ENCODE results near the gene PPP1R15A. TPM values are rescaled to one million over a fixed set of nuclear protein-coding genes. Genes with fewer than 3 reads are reported as not detected.
"Not testable (repeated sequence)": the region's sequence is repeated elsewhere in the genome, so short reads cannot be mapped to it uniquely, and the experiment has no call there.

The PPP1R15A gene
- total RNA-seq, 1 donor from 2014 or later = 52.1 TPM

GRCh38 chr19:48913114-48913889, 41.1 kb downstream of the PPP1R15A start:
- no peak for DNase-seq (ENCODE audit: extremely low spot score in 2 of 2)
- no peak overlapping the region for H3K27ac ChIP-seq
- H3K4me1 ChIP-seq = no peaks in the 10 kb centered on the region
- H3K9me3 ChIP-seq = no peaks in the 10 kb centered on the region
- intact Hi-C loops (cut with DNase I) = no loop called here
- peaks cover 0 to 85% of the 10 kb centered on the region in 2 donors for H3K36me3 ChIP-seq
- H3K4me3 ChIP-seq = no peak overlapping the region
- H3K27me3 ChIP-seq = no peaks in the 10 kb centered on the region
- TF ChIP-seq POLR2A (IDR thresholded peaks at IDR 0.05) (no peak), CTCF (IDR thresholded peaks at IDR 0.05) (no peak), POLR2AphosphoS5 (IDR thresholded peaks at IDR 0.05; ENCODE audit: insufficient read depth in 1 of 2, low read depth in 1 of 2) (no peak)

GRCh38 chr19:48914181-48914580, 42.0 kb downstream of the PPP1R15A start:
- TF ChIP-seq CTCF (IDR thresholded peaks at IDR 0.05) = no peak
- TF ChIP-seq POLR2A (IDR thresholded peaks at IDR 0.05) = no peak
- no peak for TF ChIP-seq POLR2AphosphoS5 (IDR thresholded peaks at IDR 0.05; ENCODE audit: insufficient read depth in 1 of 2, low read depth in 1 of 2)
- intact Hi-C loops (cut with DNase I) = no loop called here

GRCh38 chr19:48915757-48916156, 43.5 kb downstream of the PPP1R15A start:
- intact Hi-C loops (cut with DNase I) = no loop called here
- H3K4me3 ChIP-seq = no peak overlapping the region
- H3K36me3 ChIP-seq = peaks cover 0 to 89% of the 10 kb centered on the region in 2 donors
- H3K27ac ChIP-seq = no peak overlapping the region
- DNase-seq (ENCODE audit: extremely low spot score in 2 of 2) = no peak
- no peaks in the 10 kb centered on the region for H3K4me1 ChIP-seq
- H3K27me3 ChIP-seq = no peaks in the 10 kb centered on the region
- no peaks in the 10 kb centered on the region for H3K9me3 ChIP-seq
- TF ChIP-seq CTCF (IDR thresholded peaks at IDR 0.05) = no peak
- TF ChIP-seq POLR2AphosphoS5 (IDR thresholded peaks at IDR 0.05; ENCODE audit: insufficient read depth in 1 of 2, low read depth in 1 of 2) = no peak
- no peak for TF ChIP-seq POLR2A (IDR thresholded peaks at IDR 0.05)

More at GRCh38 chr19:48914181-48914580, 42.0 kb downstream of the PPP1R15A start:
- no peak for DNase-seq (ENCODE audit: extremely low spot score in 2 of 2)
- Histone ChIP-seq H3K9me3 (no peaks in the 10 kb centered on the region), H3K27me3 (no peaks in the 10 kb centered on the region), H3K4me1 (no peaks in the 10 kb centered on the region), H3K27ac (no peak overlapping the region), H3K36me3 (peaks cover 0 to 94% of the 10 kb centered on the region in 2 donors), H3K4me3 (no peak overlapping the region)

- no peak overlapping the region for H3K4me3 ChIP-seq
- DNase-seq (ENCODE audit: extremely low spot score in 2 of 2) = no peak
- H3K4me1 ChIP-seq = no peaks in the 10 kb centered on the region
- no peaks in the 10 kb centered on the region for H3K9me3 ChIP-seq
- intact Hi-C loops (cut with DNase I) = no loop called here
- peaks cover 0 to 73% of the 10 kb centered on the region in 2 donors for H3K36me3 ChIP-seq
- H3K27ac ChIP-seq = no peak overlapping the region
- H3K27me3 ChIP-seq = no peaks in the 10 kb centered on the region
- no peak for TF ChIP-seq POLR2A (IDR thresholded peaks at IDR 0.05)
- TF ChIP-seq POLR2AphosphoS5 (IDR thresholded peaks at IDR 0.05; ENCODE audit: insufficient read depth in 1 of 2, low read depth in 1 of 2) = no peak
- no peak for TF ChIP-seq CTCF (IDR thresholded peaks at IDR 0.05)
Observed at GRCh38 chr19:48918071-48918470, 45.9 kb downstream of the PPP1R15A start.

GRCh38 chr19:48918801-48919247, 46.6 kb downstream of the PPP1R15A start:
- Histone ChIP-seq H3K4me3 (no peak overlapping the region), H3K9me3 (no peaks in the 10 kb centered on the region), H3K36me3 (peaks cover 0 to 66% of the 10 kb centered on the region in 2 donors), H3K27me3 (no peaks in the 10 kb centered on the region), H3K27ac (no peak overlapping the region), H3K4me1 (no peaks in the 10 kb centered on the region)
- TF ChIP-seq CTCF (IDR thresholded peaks at IDR 0.05) (no peak), POLR2AphosphoS5 (IDR thresholded peaks at IDR 0.05; ENCODE audit: insufficient read depth in 1 of 2, low read depth in 1 of 2) (no peak), POLR2A (IDR thresholded peaks at IDR 0.05) (no peak)
- intact Hi-C loops (cut with DNase I) = no loop called here
- no peak for DNase-seq (ENCODE audit: extremely low spot score in 2 of 2)

GRCh38 chr19:48919271-48919670, 47.0 kb downstream of the PPP1R15A start:
- H3K4me1 ChIP-seq; intact Hi-C loops (cut with DNase I); H3K27me3 ChIP-seq; H3K9me3 ChIP-seq; DNase-seq (ENCODE audit: extremely low spot score in 2 of 2); H3K4me3 ChIP-seq; H3K27ac ChIP-seq: not testable (repeated sequence)
- peaks cover 0 to 61% of the 10 kb centered on the region in 2 donors for H3K36me3 ChIP-seq
